ENCODE measurements around the gene FOXO6. TPM values are rescaled to one million over a fixed set of nuclear protein-coding genes. Genes with fewer than 3 reads are reported as not detected.

Gene FOXO6
- total RNA-seq, 4 donors from 2014 or later: 0.14 to 4.1 TPM; not detected in 2

DNA sequence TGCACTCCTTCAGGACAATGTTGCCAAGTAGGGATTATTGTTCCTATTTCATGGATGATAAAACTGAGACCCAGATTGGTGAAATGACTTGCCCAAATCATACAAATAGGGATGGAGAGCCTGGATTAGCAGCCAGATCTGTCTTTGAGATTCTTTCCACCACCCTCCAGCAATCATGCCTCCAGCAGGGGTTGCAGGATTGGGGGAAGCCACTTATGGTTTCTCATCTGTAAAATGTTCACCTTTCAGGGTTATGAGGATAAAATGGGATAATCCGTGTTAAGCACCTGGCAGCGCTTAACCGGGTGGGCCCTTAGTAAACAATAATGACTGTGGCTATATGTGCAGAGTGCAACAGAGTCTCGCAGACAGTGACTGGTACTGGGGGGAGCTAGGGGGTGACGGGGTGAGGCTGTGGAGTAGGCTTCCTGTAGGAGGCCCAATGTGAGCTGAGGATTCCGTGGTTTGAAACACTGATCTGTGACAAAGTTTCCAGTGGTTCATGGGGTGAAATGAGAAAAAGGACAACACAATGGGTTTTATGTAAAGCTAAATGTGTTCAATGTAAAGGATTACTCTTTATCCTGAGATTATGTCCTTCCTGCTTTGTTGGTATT is 33.7 kb upstream of the FOXO6 start:
- no peaks in the 10 kb centered on the region for H3K27me3 ChIP-seq
- TF ChIP-seq EP300 (IDR thresholded peaks at IDR 0.05; ENCODE audit: low read depth) (no peak), POLR2A (IDR thresholded peaks at IDR 0.05) (no peak), POLR2AphosphoS5 (IDR thresholded peaks at IDR 0.05) (no peak)
- TF ChIP-seq, protein P1, sequence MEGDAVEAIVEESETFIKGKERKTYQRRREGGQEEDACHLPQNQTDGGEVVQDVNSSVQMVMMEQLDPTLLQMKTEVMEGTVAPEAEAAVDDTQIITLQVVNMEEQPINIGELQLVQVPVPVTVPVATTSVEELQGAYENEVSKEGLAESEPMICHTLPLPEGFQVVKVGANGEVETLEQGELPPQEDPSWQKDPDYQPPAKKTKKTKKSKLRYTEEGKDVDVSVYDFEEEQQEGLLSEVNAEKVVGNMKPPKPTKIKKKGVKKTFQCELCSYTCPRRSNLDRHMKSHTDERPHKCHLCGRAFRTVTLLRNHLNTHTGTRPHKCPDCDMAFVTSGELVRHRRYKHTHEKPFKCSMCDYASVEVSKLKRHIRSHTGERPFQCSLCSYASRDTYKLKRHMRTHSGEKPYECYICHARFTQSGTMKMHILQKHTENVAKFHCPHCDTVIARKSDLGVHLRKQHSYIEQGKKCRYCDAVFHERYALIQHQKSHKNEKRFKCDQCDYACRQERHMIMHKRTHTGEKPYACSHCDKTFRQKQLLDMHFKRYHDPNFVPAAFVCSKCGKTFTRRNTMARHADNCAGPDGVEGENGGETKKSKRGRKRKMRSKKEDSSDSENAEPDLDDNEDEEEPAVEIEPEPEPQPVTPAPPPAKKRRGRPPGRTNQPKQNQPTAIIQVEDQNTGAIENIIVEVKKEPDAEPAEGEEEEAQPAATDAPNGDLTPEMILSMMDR (IDR thresholded peaks at IDR 0.05): no peak
- H3K4me1 ChIP-seq: no peaks in the 10 kb centered on the region
- intact Hi-C loops (cut with DNase I; ENCODE audit: low total_unique reads) (no loop called here), in situ Hi-C loops (cut with MboI; ENCODE audit: low pct_ligation_motif_present in 1 of 4, low pct_unique_long_range_greater_than_20kb in 1 of 4, low sequenced_read_pairs in 3 of 4) (loop anchor here in 3 of 4 donors (10.0 kb wide), 1 partner anchor 87 kb away; no protein-coding TSS in a partner anchor)
- H3K36me3 ChIP-seq: no peaks in the 10 kb centered on the region
- DNase-seq: no peak
- no peaks in the 10 kb centered on the region for H3K9me3 ChIP-seq
- 71 to 75% methylated on average over 3 to 6 of the region's 6 CpGs for WGBS, 2 donors (ENCODE audit: low coverage in 1 of 2)
- no peak overlapping the region for H3K4me3 ChIP-seq
- no peak overlapping the region for H3K27ac ChIP-seq

DNA sequence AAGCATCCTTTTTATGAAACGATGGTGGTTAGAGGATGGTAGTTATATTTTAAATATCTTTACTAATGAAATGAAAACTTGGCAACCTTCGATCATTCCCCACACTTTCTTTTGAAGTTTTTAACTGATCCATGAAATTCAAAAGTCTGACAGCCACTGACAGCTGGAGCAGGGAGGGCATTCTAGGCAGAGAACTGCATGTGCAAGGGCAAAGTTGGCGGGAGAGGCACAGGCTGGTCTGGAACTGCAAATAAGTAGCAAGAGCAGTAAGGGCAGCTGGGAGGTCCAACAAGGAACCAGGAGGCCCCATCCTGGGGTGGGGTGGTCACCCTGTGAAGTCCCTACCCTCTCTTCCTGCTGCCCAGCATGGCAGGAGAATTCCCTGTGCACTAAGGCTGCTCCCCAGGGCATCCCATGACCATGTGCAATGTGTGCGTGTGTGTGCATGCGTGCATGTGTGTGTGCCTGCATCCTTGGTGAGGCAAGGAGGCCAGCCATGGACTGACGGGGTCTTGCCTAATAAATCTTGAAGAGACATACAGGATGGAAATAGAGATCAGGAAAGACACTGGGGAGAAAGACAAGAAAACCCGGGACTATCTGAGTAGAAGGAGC is 33.1 kb upstream of the FOXO6 start:
- no peaks in the 10 kb centered on the region for H3K4me1 ChIP-seq
- in situ Hi-C loops (cut with MboI; ENCODE audit: low pct_ligation_motif_present in 1 of 4, low pct_unique_long_range_greater_than_20kb in 1 of 4, low sequenced_read_pairs in 3 of 4): loop anchor here in 3 of 4 donors (10.0 kb wide), 1 partner anchor 87 kb away; no protein-coding TSS in a partner anchor
- H3K4me3 ChIP-seq: no peak overlapping the region
- H3K9me3 ChIP-seq: no peaks in the 10 kb centered on the region
- intact Hi-C loops (cut with DNase I; ENCODE audit: low total_unique reads): no loop called here
- no peaks in the 10 kb centered on the region for H3K27me3 ChIP-seq
- no peak overlapping the region for H3K27ac ChIP-seq
- 81 to 85% methylated on average over 3 to 7 of the region's 7 CpGs for WGBS, 2 donors (ENCODE audit: low coverage in 1 of 2)
- TF ChIP-seq POLR2A (IDR thresholded peaks at IDR 0.05) (no peak), POLR2AphosphoS5 (IDR thresholded peaks at IDR 0.05) (no peak), EP300 (IDR thresholded peaks at IDR 0.05; ENCODE audit: low read depth) (no peak)
- TF ChIP-seq, protein P1 (IDR thresholded peaks at IDR 0.05): no peak
- no peaks in the 10 kb centered on the region for H3K36me3 ChIP-seq
- no peak for DNase-seq

DNA sequence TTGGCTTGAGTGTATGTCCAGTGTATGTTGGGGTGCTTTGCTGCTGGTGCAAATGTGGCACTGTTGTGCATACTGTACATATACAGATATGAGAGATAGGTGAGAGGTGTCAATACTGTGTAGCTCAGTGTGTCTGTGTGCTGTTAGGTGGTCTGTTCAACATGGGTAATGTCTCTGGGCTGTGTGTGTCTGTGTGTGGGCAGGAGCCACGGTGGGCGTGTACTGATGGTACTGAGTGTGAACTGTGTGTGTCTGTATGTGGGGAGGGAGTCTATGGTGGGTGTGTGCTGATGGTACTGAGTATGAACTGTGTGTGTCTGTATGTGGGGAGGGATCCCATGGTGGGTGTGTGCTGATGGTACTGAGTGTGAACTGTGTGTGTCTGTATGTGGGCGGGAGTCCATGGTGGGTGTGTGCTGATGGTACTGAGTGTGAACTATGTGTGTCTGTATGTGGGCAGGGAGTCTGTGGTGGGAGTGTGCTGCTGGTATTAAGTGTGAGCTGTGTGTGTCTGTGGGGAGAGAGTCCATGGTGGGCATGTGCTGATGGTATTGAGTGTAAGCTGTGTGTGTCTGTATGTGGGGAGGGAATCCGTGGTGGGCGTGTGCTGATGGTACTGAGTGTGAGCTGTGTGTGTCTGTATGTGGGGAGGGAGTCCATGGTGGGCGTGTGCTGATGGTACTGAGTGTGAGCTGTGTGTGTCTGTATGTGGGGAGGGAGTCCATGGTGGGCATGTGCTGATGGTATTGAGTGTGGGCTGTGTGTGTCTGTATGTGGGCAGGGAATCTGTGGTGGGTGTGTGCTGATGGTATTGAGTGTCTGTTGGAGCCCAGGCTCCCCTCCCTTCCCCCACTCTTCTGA is 32.2 kb upstream of the FOXO6 start:
- in situ Hi-C loops (cut with MboI; ENCODE audit: low pct_ligation_motif_present in 1 of 4, low pct_unique_long_range_greater_than_20kb in 1 of 4, low sequenced_read_pairs in 3 of 4): loop anchor here in 3 of 4 donors (10.0 kb wide), 1 partner anchor 86 kb away; no protein-coding TSS in a partner anchor
- Histone ChIP-seq H3K27ac (no peak overlapping the region), H3K4me3 (no peak overlapping the region), H3K4me1 (no peaks in the 10 kb centered on the region), H3K36me3 (no peaks in the 10 kb centered on the region), H3K9me3 (no peaks in the 10 kb centered on the region), H3K27me3 (no peaks in the 10 kb centered on the region)
- intact Hi-C loops (cut with DNase I; ENCODE audit: low total_unique reads): no loop called here
- no peak for DNase-seq
- 73 to 81% methylated on average over 3 to 6 of the region's 6 CpGs for WGBS, 2 donors (ENCODE audit: low coverage in 1 of 2)
- TF ChIP-seq POLR2AphosphoS5 (IDR thresholded peaks at IDR 0.05): no peak
- TF ChIP-seq EP300 (IDR thresholded peaks at IDR 0.05; ENCODE audit: low read depth): no peak
- TF ChIP-seq POLR2A (IDR thresholded peaks at IDR 0.05): no peak
- TF ChIP-seq, protein P1 (IDR thresholded peaks at IDR 0.05): no peak

All from transverse colon (tissue), 4 donors.